GM18507 (cell line): ENCODE results near the gene LHFPL3.

ENCODE experiments used
- DNase-seq: peaks from one replicate; pipeline ENCODE4 v3.0.0; 2011; ENCODE audit warnings: low read depth; ENCODE audit not compliant: insufficient read length; ENCODE audit errors: extremely low spot score
- FAIRE-seq: peaks from 2 replicates; lab custom pipeline; 2011; peaks lifted over from hg19 to GRCh38; lab: Jason Lieb, UNC

Gene LHFPL3

GRCh38 chr7:104857458-104858425 is 529.3 kb downstream of the LHFPL3 start:
- DNase-seq: no peak
- peak; percentile 75 for FAIRE-seq

- FAIRE-seq (no peak), DNase-seq (no peak)
Observed at GRCh38 chr7:104859754-104860426, 531.5 kb downstream of the LHFPL3 start.

GRCh38 chr7:104861729-104862390 is 533.5 kb downstream of the LHFPL3 start:
- DNase-seq: no peak
- no peak for FAIRE-seq

GRCh38 chr7:104862719-104863118 is 534.3 kb downstream of the LHFPL3 start:
- FAIRE-seq (no peak), DNase-seq (no peak)

- no peak for FAIRE-seq
Observed at GRCh38 chr7:104873401-104873800, 545.0 kb downstream of the LHFPL3 start.

GRCh38 chr7:104878577-104878976 is 550.2 kb downstream of the LHFPL3 start:
- FAIRE-seq (peak; percentile 85), DNase-seq (peak; percentile 28)

More at GRCh38 chr7:104873401-104873800, 545.0 kb downstream of the LHFPL3 start:
- no peak for DNase-seq

- DNase-seq (no peak), FAIRE-seq (no peak)
Observed at GRCh38 chr7:104883248-104883717, 554.9 kb downstream of the LHFPL3 start.

GRCh38 chr7:104883718-104884452 is 555.5 kb downstream of the LHFPL3 start:
- DNase-seq (peak; percentile 62), FAIRE-seq (peak; percentile 96)

- FAIRE-seq (no peak), DNase-seq (no peak)
Observed at GRCh38 chr7:104886651-104887050, 558.2 kb downstream of the LHFPL3 start.

GRCh38 chr7:104890216-104890615 is 561.8 kb downstream of the LHFPL3 start:
- DNase-seq: no peak
- FAIRE-seq: no peak

- FAIRE-seq (no peak), DNase-seq (no peak)
Observed at GRCh38 chr7:104891949-104892348, 563.5 kb downstream of the LHFPL3 start.

- DNase-seq (no peak), FAIRE-seq (no peak)
Observed at GRCh38 chr7:104894314-104894713, 565.9 kb downstream of the LHFPL3 start.

GRCh38 chr7:104894726-104895521 is 566.5 kb downstream of the LHFPL3 start:
- DNase-seq (no peak), FAIRE-seq (peak; percentile 58)

GRCh38 chr7:104895522-104896236 is 567.3 kb downstream of the LHFPL3 start:
- FAIRE-seq (peak; percentile 78), DNase-seq (no peak)

GRCh38 chr7:104898434-104898833 is 570.0 kb downstream of the LHFPL3 start:
- DNase-seq: no peak
- no peak for FAIRE-seq

- no peak for FAIRE-seq
Observed at GRCh38 chr7:104900525-104901239, 572.3 kb downstream of the LHFPL3 start.

GRCh38 chr7:104901240-104901619 is 572.8 kb downstream of the LHFPL3 start:
- DNase-seq (no peak), FAIRE-seq (no peak)

More at GRCh38 chr7:104900525-104901239, 572.3 kb downstream of the LHFPL3 start:
- DNase-seq: no peak
